Natural killer cell treated with Interleukin-12 subunit alpha and Interleukin-12 subunit beta and Interleukin-15 and Interleukin-18, amount 100 ng/mL, for 72 hours (primary cell): ENCODE data around the gene CHRNE. TPM values are rescaled to one million over a fixed set of nuclear protein-coding genes. Genes with fewer than 3 reads are reported as not detected.

Experiments
- ATAC-seq, 2 donors: fragments of 150-1000 bp; cut with Tn5 transposase in 1 of 2; sonication (Bioruptor Pico), chemical (Tn5 transposase) in 1 of 2; 2 replicates each; pipeline ENCODE4 v1.10.0; 2021
- DNase-seq: peaks from one replicate; pipeline ENCODE4 v3.0.0; 2022; ENCODE audit warnings: low spot score
- H3K27ac Mint-ChIP-seq, 2 donors: 1 replicate in 1 of 2; 2 replicates in 1 of 2; pipeline ENCODE4 v1.8.0; 2022; ENCODE audit warnings: mixed read lengths in 2 of 2, mild to moderate bottlenecking in 1 of 2, moderate library complexity in 1 of 2
- H3K27me3 Mint-ChIP-seq, 2 donors: 1 replicate in 1 of 2; 2 replicates in 1 of 2; pipeline ENCODE4 v1.8.0; 2022; ENCODE audit warnings: mixed read lengths in 2 of 2
- H3K36me3 Mint-ChIP-seq: one replicate; pipeline ENCODE4 v1.8.0; 2022; ENCODE audit warnings: mixed read lengths
- H3K4me1 Mint-ChIP-seq, 2 donors: 1 replicate in 1 of 2; 2 replicates in 1 of 2; pipeline ENCODE4 v1.8.0; 2022; ENCODE audit warnings: low read depth in 2 of 2, mixed read lengths in 2 of 2, mild to moderate bottlenecking in 1 of 2
- H3K4me3 Mint-ChIP-seq: one replicate; pipeline ENCODE4 v1.8.0; 2022; ENCODE audit warnings: mixed read lengths
- H3K9me3 Mint-ChIP-seq: 2 replicates; pipeline ENCODE4 v1.8.0; 2022; ENCODE audit warnings: mixed read lengths
- total RNA-seq, 2 donors: library from RNA; stranded (reverse); gene quantifications; one replicate each; pipeline ENCODE4 v1.2.3, GENCODE V29; 2022

The CHRNE gene
- total RNA-seq, 2 donors from 2014 or later, result 3.9 to 7.6 TPM

GRCh38 chr17:4945176-4945943, 42.5 kb upstream of the CHRNE start:
- Mint-ChIP-seq H3K9me3 (no peaks in the 10 kb centered on the region), H3K4me1 (peaks cover 65 to 73% of the 10 kb centered on the region in 2 donors), H3K36me3 (peaks cover 53% of the 10 kb centered on the region), H3K4me3 (peak overlapping the region; percentile 100), H3K27ac (peak overlapping the region; percentile 95 to 96), H3K27me3 (no peaks in the 10 kb centered on the region)
- DNase-seq, result peak; percentile 94
- ATAC-seq, result peak; percentile 48 to 66

- peak overlapping the region; percentile 95 to 96 for H3K27ac Mint-ChIP-seq
- no peak for DNase-seq
- ATAC-seq, result no peak
- H3K4me3 Mint-ChIP-seq, result peak overlapping the region; percentile 100
- no peaks in the 10 kb centered on the region for H3K9me3 Mint-ChIP-seq
- H3K4me1 Mint-ChIP-seq, result peaks cover 63 to 75% of the 10 kb centered on the region in 2 donors
- peaks cover 53% of the 10 kb centered on the region for H3K36me3 Mint-ChIP-seq
- H3K27me3 Mint-ChIP-seq, result no peaks in the 10 kb centered on the region
Measured at GRCh38 chr17:4944554-4945175, 41.8 kb upstream of the CHRNE start.

GRCh38 chr17:4944163-4944553, 41.3 kb upstream of the CHRNE start:
- DNase-seq (no peak), ATAC-seq (no peak)
- Mint-ChIP-seq H3K9me3 (no peaks in the 10 kb centered on the region), H3K27me3 (no peaks in the 10 kb centered on the region), H3K4me1 (peaks cover 63 to 76% of the 10 kb centered on the region in 2 donors), H3K27ac (peak overlapping the region; percentile 95 to 96), H3K4me3 (peak overlapping the region; percentile 100), H3K36me3 (peaks cover 53% of the 10 kb centered on the region)

GRCh38 chr17:4942760-4943508, 40.0 kb upstream of the CHRNE start:
- H3K4me1 Mint-ChIP-seq, result peaks cover 68 to 81% of the 10 kb centered on the region in 2 donors
- H3K27ac Mint-ChIP-seq, result peak overlapping the region; percentile 95 to 96
- H3K4me3 Mint-ChIP-seq, result peak overlapping the region; percentile 100
- H3K27me3 Mint-ChIP-seq, result no peaks in the 10 kb centered on the region
- ATAC-seq (no peak), DNase-seq (no peak)
- no peaks in the 10 kb centered on the region for H3K9me3 Mint-ChIP-seq
- peaks cover 53% of the 10 kb centered on the region for H3K36me3 Mint-ChIP-seq

- H3K27ac Mint-ChIP-seq, result peak overlapping the region; percentile 95 to 96
- DNase-seq (no peak), ATAC-seq (no peak)
- H3K9me3 Mint-ChIP-seq, result no peaks in the 10 kb centered on the region
- H3K27me3 Mint-ChIP-seq, result no peaks in the 10 kb centered on the region
- peaks cover 67 to 74% of the 10 kb centered on the region in 2 donors for H3K4me1 Mint-ChIP-seq
- peak overlapping the region; percentile 100 for H3K4me3 Mint-ChIP-seq
- H3K36me3 Mint-ChIP-seq, result peaks cover 44% of the 10 kb centered on the region
Measured at GRCh38 chr17:4941319-4941610, 38.4 kb upstream of the CHRNE start.

- ATAC-seq (peak in 1 of 2 donors; percentile 17), DNase-seq (peak; percentile 74)
- Mint-ChIP-seq H3K9me3 (no peaks in the 10 kb centered on the region), H3K4me3 (peak overlapping the region; percentile 100), H3K27ac (peak overlapping the region; percentile 95 to 96), H3K27me3 (no peaks in the 10 kb centered on the region), H3K4me1 (peaks cover 68 to 76% of the 10 kb centered on the region in 2 donors), H3K36me3 (peaks cover 39% of the 10 kb centered on the region)
Measured at GRCh38 chr17:4940555-4941318, 37.8 kb upstream of the CHRNE start.

- peak; percentile 98 for DNase-seq
- H3K36me3 Mint-ChIP-seq, result peaks cover 31% of the 10 kb centered on the region
- H3K27ac Mint-ChIP-seq, result peak within 1 kb of the TSS; percentile 95 to 96
- H3K4me3 Mint-ChIP-seq, result peak within 1 kb of the TSS; percentile 100
- H3K4me1 Mint-ChIP-seq, result peaks cover 62 to 70% of the 10 kb centered on the region in 2 donors
- H3K27me3 Mint-ChIP-seq, result no peaks in the 10 kb centered on the region
- ATAC-seq, result peak; percentile 91 to 94
- H3K9me3 Mint-ChIP-seq, result no peaks in the 10 kb centered on the region
Measured at GRCh38 chr17:4939796-4940554, 37.1 kb upstream of the CHRNE start, which contains the start of the genes RNF167 and SLC25A11. RNF167 (plus strand) TSS chr17:4940268; CDS start chr17:4940910, 642 bp downstream. SLC25A11 (minus strand) TSS chr17:4940046; CDS start chr17:4939910, 136 bp downstream.

GRCh38 chr17:4939546-4939795, 36.6 kb upstream of the CHRNE start:
- H3K27ac Mint-ChIP-seq, result peak overlapping the region; percentile 76 to 96
- peak overlapping the region; percentile 100 for H3K4me3 Mint-ChIP-seq
- no peaks in the 10 kb centered on the region for H3K9me3 Mint-ChIP-seq
- DNase-seq (no peak), ATAC-seq (peak in 1 of 2 donors; percentile 4)
- H3K4me1 Mint-ChIP-seq, result peaks cover 60 to 68% of the 10 kb centered on the region in 2 donors
- H3K36me3 Mint-ChIP-seq, result peaks cover 28% of the 10 kb centered on the region
- no peaks in the 10 kb centered on the region for H3K27me3 Mint-ChIP-seq

GRCh38 chr17:4938688-4939545, 36.0 kb upstream of the CHRNE start:
- H3K36me3 Mint-ChIP-seq, result peaks cover 22% of the 10 kb centered on the region
- peaks cover 0 to 1% of the 10 kb centered on the region in 2 donors for H3K27me3 Mint-ChIP-seq
- peak overlapping the region; percentile 100 for H3K4me3 Mint-ChIP-seq
- DNase-seq, result no peak
- H3K4me1 Mint-ChIP-seq, result peaks cover 60 to 68% of the 10 kb centered on the region in 2 donors
- H3K27ac Mint-ChIP-seq, result peak overlapping the region; percentile 76 to 96
- ATAC-seq, result no peak
- no peaks in the 10 kb centered on the region for H3K9me3 Mint-ChIP-seq

- DNase-seq (no peak), ATAC-seq (no peak)
- Mint-ChIP-seq H3K27me3 (peaks cover 0 to 2% of the 10 kb centered on the region in 2 donors), H3K27ac (peak overlapping the region; percentile 76 to 96), H3K36me3 (peaks cover 19% of the 10 kb centered on the region), H3K4me1 (peaks cover 60 to 68% of the 10 kb centered on the region in 2 donors), H3K4me3 (peak overlapping the region; percentile 100), H3K9me3 (no peaks in the 10 kb centered on the region)
Measured at GRCh38 chr17:4938069-4938491, 35.2 kb upstream of the CHRNE start.

- Mint-ChIP-seq H3K9me3 (no peaks in the 10 kb centered on the region), H3K36me3 (peaks cover 16% of the 10 kb centered on the region), H3K27ac (no peak overlapping the region), H3K4me3 (peak overlapping the region; percentile 13), H3K4me1 (peaks cover 60 to 63% of the 10 kb centered on the region in 2 donors), H3K27me3 (peaks cover 0 to 2% of the 10 kb centered on the region in 2 donors)
- ATAC-seq (no peak), DNase-seq (no peak)
Measured at GRCh38 chr17:4937553-4937952, 34.7 kb upstream of the CHRNE start.

GRCh38 chr17:4936436-4936835, 33.5 kb upstream of the CHRNE start:
- ATAC-seq (no peak), DNase-seq (no peak)
- Mint-ChIP-seq H3K27ac (peak overlapping the region in 1 of 2 donors; percentile 53), H3K9me3 (no peaks in the 10 kb centered on the region), H3K27me3 (peaks cover 0 to 2% of the 10 kb centered on the region in 2 donors), H3K4me3 (no peak overlapping the region), H3K4me1 (peaks cover 52 to 57% of the 10 kb centered on the region in 2 donors), H3K36me3 (peaks cover 9% of the 10 kb centered on the region)
